GM18526 (cell line): ENCODE data around the gene FGGY.

Experiments used
- POLR2A ChIP-seq: IDR thresholded peaks from 3 replicates; pipeline ENCODE4 v1.6.1; 2011; ENCODE audit not compliant: insufficient read length; ENCODE audit errors: extremely low read depth

Gene FGGY

DNA sequence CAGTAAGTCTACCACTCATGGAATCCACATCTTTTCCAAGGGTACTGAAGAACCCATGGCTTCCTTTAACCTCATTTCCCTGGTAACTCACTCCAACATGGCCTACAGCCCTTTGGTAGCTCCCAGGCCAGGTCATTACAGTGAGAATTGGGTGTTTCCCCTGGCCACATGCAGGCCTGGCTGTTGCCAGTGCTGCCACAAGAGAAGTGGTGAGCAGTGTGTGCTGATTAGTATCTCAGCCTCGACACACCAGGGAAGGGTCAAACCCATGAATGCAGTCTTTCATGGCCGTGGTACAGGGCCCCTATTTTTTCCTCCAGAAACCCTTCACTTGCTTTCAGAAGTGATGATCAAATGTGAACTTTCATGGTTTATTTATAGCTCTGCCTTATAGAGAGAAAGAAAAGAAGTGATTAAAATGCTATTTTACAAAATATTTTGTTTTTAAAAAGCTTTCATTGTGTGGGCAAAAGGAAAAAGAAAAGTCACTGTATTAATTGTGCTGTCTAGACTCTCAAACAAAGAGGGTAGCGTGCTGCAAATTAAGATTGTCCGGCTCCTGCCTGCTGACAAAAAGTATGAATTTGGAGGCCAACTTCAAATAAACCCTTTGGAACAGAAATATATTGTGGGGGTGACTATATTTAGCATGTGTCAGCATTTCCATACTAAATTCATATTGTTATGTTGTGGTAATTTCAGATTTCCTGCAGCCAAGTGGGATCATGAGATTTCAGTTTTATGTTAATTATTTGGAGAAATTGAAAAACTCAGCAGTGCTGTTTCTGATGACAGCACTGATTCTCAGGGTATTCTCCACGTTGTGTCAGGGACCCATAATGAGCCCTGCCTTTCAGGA, 455.9 kb downstream of the FGGY start:
- no peak for TF ChIP-seq POLR2A

DNA sequence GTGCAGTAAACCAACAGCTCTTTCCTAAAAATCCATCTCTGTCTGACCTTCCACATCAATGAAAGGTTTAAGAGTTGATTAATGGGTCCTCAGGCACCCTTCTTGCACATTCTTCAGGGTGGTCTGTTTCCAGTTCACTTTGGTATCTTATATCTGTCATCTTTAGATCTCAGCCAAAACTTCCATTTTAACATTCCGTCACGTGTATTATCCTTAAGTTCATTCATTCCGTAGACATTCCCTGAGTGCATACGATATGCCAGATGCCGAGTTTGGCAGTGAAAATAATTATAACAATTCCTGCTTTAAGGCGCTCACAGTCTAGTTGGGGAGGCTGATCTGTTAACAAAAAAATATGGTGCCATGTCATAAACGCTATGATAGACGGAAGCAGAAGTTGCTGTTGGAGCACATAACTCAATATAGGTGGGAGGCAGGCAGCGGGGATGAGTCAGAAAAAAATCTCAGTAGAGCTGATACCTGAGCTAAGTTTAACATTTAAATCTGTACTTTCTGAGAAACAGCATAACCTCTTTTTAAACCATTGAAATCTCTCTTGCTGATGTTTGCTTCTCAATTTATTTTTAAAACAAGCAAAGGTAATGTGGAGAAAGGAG, 458.3 kb downstream of the FGGY start:
- no peak for TF ChIP-seq POLR2A

GRCh38 chr1:59757197-59757747, 460.4 kb downstream of the FGGY start:
- no peak for TF ChIP-seq POLR2A

DNA sequence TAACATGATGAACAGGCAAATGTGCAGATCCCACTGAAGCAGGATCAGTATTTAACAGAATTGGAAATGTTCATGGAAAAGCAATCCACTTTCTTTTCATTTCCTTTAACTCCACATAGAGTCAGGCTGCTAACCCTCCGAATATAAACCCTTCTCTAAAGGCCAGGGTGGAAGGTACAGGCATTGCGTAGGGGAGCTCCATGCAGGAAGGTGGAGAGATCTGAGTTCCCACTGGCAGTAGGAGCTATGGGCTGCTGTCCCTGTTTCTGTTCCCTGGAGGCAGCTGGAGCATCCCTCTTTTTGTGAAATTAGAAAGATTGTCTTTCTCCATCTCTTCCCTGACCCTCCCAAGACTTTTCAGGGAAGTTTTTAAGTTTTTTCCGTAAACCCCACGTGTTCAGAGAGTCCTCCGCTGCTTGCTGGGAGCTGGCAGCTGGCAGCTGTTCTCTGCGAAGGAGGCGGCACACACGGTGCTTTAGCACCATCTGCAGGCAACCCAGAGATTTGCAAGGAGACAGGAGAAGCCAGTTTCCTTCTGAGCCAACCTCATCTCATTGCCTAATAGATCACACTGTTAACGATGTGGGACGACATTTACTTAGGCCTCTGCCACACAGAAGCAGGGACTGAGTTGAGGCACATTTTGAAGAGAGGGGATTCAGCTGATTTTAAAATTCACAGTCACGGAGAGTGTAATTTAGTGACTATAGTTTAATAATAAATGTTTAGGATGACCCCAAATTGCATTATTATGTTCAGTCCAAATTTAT, 462.4 kb downstream of the FGGY start:
- no peak for TF ChIP-seq POLR2A

GRCh38 chr1:59761443-59761842, 464.5 kb downstream of the FGGY start:
- TF ChIP-seq POLR2A: no peak

GRCh38 chr1:59763418-59763817, 466.5 kb downstream of the FGGY start:
- no peak for TF ChIP-seq POLR2A

DNA sequence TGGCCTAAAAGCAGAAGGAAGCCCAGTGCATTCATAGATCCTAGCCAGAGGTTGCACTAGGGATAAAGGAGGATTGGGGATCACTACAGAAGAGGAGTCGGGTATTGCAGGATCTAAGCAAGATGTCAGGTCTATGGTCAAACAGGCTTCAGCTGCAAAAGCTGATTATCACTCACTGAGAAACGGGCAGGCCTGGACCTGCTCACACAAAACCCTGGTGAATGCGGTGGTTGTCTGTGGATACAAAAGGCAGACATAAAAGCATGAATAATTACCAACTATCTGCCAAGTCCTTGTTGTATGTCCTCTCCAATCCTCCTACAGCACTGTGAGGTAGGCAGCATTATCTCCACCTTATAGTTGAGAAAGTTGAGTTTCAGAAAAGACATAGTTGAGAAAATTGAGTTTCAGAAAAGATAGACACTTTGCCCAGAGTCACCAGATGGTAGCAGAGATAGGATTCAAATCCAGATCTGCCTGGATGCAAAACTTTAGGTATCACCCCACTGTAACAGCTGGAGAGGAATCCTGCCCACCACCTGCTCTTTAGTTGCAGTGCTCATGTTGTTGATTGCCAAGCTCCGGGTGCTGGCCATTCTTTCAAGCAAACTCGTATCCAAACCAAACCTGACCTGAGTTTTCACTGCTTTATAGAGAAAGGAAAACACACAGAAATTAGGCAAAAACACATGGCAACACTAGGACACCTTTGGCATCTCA, 468.3 kb downstream of the FGGY start:
- TF ChIP-seq POLR2A: no peak

DNA sequence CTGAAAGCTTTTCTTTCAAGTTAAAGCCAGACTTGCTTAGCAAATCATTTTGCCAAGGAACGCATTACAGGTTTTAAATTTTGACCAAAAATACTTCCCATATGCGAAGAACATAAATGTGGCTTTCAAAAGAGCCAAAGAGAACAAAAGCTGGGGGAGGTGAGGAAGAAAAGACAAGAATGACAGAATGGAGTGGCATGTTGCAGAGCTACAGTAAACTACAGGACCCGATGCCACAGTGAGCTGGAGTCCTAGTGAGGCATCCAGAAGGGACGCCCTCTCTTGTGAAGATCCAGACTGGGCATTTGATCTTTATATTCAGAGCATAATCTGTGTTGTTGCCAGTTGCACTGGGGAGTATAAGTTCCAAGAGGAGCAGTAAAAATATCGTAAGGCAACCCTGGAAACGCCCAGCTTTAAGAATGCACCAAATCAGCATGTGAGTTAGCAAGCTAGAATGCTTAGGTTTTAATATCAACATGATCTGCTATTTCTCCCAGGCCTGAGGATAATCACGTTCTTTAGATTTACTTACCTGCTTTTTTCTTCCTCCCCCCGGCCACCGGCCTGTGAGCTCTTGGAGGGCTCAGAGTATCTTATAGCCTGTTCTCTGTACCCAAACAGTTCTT, 469.4 kb downstream of the FGGY start:
- no peak for TF ChIP-seq POLR2A

GRCh38 chr1:59767119-59767518, 470.2 kb downstream of the FGGY start:
- TF ChIP-seq POLR2A: no peak

DNA sequence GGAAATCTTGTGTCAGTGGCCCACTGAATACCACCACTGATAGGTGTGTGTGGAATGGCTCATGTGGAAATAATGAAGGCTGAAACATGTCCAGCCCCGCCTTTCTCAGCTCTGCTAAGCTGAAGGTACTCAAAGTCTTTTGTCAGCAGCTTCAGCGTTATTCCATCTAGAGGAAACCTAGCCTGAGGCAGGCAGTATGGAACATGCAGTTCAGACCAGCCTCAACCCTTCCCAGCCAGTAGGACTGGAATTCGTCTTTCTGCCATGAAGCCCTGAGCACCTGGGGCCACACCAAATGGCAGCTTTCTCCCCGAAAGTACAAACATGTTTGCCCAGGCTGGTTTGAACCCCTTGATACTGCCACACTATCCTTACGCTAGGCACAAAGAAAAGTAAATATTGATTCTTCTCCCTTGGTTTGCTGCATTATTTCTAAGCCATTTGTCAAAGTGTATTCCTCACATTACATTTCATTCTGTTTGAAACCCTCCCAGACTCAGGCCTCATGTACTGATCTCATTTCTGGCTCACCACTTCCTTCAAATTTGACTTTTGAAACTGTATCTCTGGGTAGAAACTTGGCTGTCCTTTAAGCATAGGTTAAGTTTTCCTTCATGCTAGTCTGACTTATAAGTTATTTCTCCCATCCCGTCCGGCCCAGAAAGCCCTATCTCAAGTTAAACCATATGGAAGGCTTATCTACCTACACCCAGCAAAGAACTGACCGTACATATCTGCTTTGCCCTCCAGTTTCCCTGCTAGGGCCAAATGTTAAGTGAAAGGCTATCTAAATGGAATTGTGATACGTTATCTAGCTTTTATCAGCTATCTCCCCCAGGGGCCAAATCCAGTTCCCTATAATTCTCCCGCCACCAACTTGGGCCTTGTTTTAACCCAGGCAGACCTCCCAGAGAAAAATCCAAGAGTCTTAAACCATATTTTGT, 472.2 kb downstream of the FGGY start:
- TF ChIP-seq POLR2A: no peak

DNA sequence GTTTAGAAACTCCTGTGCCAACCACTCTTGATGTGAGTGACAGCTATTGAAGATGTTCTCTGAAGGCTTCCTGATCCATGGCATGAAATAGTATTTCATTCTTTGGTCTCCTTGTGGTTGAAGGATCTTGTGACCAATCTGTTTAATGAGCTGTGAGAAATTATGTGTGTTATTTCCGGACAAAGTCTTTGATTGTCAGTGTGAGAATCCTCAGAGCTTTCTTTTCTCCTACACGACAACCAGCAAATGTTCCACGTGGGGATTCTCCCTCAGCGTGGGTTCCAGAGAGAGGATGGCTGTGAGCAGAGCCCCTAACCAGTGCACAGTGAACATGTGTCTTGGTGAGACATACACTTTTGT, 472.8 kb downstream of the FGGY start:
- no peak for TF ChIP-seq POLR2A

GRCh38 chr1:59771361-59771760, 474.5 kb downstream of the FGGY start:
- no peak for TF ChIP-seq POLR2A

DNA sequence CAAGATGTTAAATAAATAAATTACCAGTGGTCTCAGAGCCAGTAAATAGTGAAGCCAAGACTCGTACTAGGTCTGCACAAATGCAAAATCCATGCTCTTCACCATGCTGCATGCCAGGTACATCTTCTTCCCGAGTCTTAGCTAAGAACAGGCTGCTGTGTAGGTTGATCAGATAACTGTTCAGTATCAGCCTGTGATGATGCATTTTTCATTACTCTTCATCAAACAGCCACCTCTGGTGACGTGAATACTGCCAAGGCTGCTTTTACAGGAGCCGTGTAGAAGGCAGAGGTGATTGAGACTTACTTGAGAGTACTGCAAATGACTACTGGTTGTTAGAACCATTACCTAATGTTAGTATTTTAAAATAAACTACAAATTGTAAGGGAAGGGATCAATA, 478.6 kb downstream of the FGGY start:
- no peak for TF ChIP-seq POLR2A
